Nephron progenitor cell (in vitro differentiated cells): ENCODE results near the gene BMP2K.

Experiments
- DNase-seq: peaks from one replicate; pipeline ENCODE4 v3.0.0; 2021
- H3K27ac Mint-ChIP-seq: 2 replicates; pipeline ENCODE4 v1.8.0; 2021; ENCODE audit warnings: mild to moderate bottlenecking, moderate library complexity, mixed read lengths
- H3K27me3 Mint-ChIP-seq: 2 replicates; pipeline ENCODE4 v1.8.0; 2021; ENCODE audit warnings: mild to moderate bottlenecking, low read depth, mixed read lengths; ENCODE audit not compliant: poor library complexity
- H3K36me3 Mint-ChIP-seq: 2 replicates; pipeline ENCODE4 v1.8.0; 2021; ENCODE audit warnings: low read depth, mixed read lengths
- H3K4me1 Mint-ChIP-seq: 2 replicates; pipeline ENCODE4 v1.8.0; 2021; ENCODE audit warnings: mixed read lengths
- H3K4me3 Mint-ChIP-seq: 2 replicates; pipeline ENCODE4 v1.8.0; 2021; ENCODE audit warnings: mild to moderate bottlenecking, moderate library complexity, mixed read lengths
- H3K9me3 Mint-ChIP-seq: 2 replicates; pipeline ENCODE4 v1.8.0; 2021; ENCODE audit warnings: mild to moderate bottlenecking, moderate library complexity, mixed read lengths
- CTCF ChIP-seq: fragments of 200-600 bp; sonication (generic); IDR thresholded peaks from 2 replicates; pipeline ENCODE4 v1.5.0; 2021; ENCODE audit warnings: antibody characterized with exemption

The BMP2K gene

DNA sequence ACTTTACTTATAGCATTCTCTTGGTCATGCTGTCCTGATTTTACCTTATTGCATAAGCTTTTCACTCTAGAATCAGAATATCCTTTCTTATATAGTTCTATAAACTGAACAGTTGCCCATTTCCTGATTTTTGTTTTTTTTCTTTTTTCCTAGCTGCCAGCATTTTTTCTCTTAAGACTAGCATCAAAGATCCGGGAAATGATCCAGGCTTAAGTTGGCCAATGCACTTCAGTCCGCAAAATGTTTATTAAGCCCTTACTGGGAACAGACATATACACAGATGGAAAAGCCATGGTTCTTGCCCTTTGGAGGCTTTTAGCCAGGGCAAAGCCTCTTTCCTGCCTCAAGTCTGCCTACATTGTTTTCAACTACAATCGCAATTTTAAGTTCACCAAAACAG, 10.1 kb upstream of the BMP2K start:
- Mint-ChIP-seq H3K4me3 (no peak overlapping the region), H3K4me1 (no peaks in the 10 kb centered on the region), H3K27me3 (peaks cover 12% of the 10 kb centered on the region), H3K36me3 (no peaks in the 10 kb centered on the region), H3K9me3 (no peaks in the 10 kb centered on the region), H3K27ac (no peak overlapping the region)
- DNase-seq, result no peak
- no peak for TF ChIP-seq CTCF

- no peaks in the 10 kb centered on the region for H3K4me1 Mint-ChIP-seq
- no peaks in the 10 kb centered on the region for H3K36me3 Mint-ChIP-seq
- H3K27me3 Mint-ChIP-seq, result peaks cover 12% of the 10 kb centered on the region
- DNase-seq, result no peak
- H3K27ac Mint-ChIP-seq, result no peak overlapping the region
- H3K9me3 Mint-ChIP-seq, result no peaks in the 10 kb centered on the region
- no peak for TF ChIP-seq CTCF
- H3K4me3 Mint-ChIP-seq, result no peak overlapping the region
Measured at GRCh38 chr4:78766650-78767049, 9.5 kb upstream of the BMP2K start.

- TF ChIP-seq CTCF, result no peak
- Mint-ChIP-seq H3K36me3 (no peaks in the 10 kb centered on the region), H3K4me3 (no peak overlapping the region), H3K27me3 (peaks cover 12% of the 10 kb centered on the region), H3K9me3 (no peaks in the 10 kb centered on the region), H3K27ac (no peak overlapping the region), H3K4me1 (no peaks in the 10 kb centered on the region)
- DNase-seq, result no peak
Measured at GRCh38 chr4:78767350-78767749, 8.8 kb upstream of the BMP2K start.

DNA sequence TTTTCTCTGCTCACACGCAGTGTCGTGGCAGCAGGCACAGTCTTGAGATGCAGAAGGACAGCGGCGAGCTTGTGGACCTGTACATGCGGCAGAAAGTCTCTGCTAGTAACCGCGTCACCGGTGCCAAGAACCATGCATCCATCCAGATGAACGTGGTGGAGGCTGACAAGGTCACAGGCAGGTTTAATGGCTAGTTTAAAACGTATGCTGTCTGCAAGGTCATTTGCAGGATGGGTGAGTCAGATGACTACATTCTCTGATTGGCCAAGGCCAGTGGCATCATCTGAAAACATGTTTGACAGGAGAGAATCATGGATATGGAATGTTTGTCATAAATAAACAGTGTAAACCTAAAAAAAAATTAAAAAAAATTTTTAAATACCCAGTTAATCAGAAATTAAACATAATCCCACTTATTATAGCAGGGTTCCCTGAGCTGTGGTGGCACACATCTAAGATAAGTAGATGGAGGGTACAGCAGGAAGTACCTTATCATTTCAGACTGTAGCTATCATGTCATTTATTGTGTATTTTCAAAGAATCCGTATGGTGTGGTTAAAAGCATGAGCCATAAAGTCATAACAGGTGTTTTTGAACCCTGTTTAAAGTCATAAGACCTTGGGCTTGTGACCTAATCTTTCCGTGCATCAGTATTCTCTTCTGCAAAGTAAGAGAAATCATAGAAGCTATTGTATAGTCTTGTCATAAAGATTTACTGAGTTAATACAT, 7.5 kb upstream of the BMP2K start:
- Mint-ChIP-seq H3K4me1 (no peaks in the 10 kb centered on the region), H3K36me3 (no peaks in the 10 kb centered on the region), H3K4me3 (no peak overlapping the region), H3K9me3 (no peaks in the 10 kb centered on the region), H3K27me3 (peaks cover 15% of the 10 kb centered on the region), H3K27ac (no peak overlapping the region)
- TF ChIP-seq CTCF, result no peak
- DNase-seq, result no peak

- Mint-ChIP-seq H3K27me3 (peaks cover 15% of the 10 kb centered on the region), H3K27ac (no peak overlapping the region), H3K9me3 (no peaks in the 10 kb centered on the region), H3K4me3 (no peak overlapping the region), H3K4me1 (peaks cover 11% of the 10 kb centered on the region), H3K36me3 (no peaks in the 10 kb centered on the region)
- TF ChIP-seq CTCF, result no peak
- DNase-seq, result no peak
Measured at GRCh38 chr4:78770091-78770642, 6.0 kb upstream of the BMP2K start.

- Mint-ChIP-seq H3K27me3 (peaks cover 9% of the 10 kb centered on the region), H3K36me3 (no peaks in the 10 kb centered on the region), H3K27ac (no peak overlapping the region), H3K4me3 (no peak overlapping the region), H3K4me1 (peaks cover 13% of the 10 kb centered on the region), H3K9me3 (no peaks in the 10 kb centered on the region)
- TF ChIP-seq CTCF, result no peak
- DNase-seq, result no peak
Measured at GRCh38 chr4:78772526-78773091, 3.5 kb upstream of the BMP2K start.
